Suprapubic skin (tissue), 3 donors: ENCODE results near the gene SETD5.

Source experiments
- POLR2AphosphoS5 ChIP-seq, 3 donors: sonication (generic); formaldehyde crosslinking; IDR thresholded peaks; one replicate each; pipeline ENCODE4 v1.6.1; 2017; ENCODE audit warnings: antibody characterized with exemption in 3 of 3
- TF ChIP-seq, protein P1 (sequence below), 2 donors: fragments of 200-600 bp in 1 of 2; fragments of 450-650 bp in 1 of 2; sonication (generic) in 1 of 2; IDR thresholded peaks; one replicate each; pipeline ENCODE4 v1.5.1; 2016 to 2019; ENCODE audit warnings: antibody characterized with exemption in 2 of 2, mild to moderate bottlenecking in 1 of 2, moderate library complexity in 1 of 2

DNA sequence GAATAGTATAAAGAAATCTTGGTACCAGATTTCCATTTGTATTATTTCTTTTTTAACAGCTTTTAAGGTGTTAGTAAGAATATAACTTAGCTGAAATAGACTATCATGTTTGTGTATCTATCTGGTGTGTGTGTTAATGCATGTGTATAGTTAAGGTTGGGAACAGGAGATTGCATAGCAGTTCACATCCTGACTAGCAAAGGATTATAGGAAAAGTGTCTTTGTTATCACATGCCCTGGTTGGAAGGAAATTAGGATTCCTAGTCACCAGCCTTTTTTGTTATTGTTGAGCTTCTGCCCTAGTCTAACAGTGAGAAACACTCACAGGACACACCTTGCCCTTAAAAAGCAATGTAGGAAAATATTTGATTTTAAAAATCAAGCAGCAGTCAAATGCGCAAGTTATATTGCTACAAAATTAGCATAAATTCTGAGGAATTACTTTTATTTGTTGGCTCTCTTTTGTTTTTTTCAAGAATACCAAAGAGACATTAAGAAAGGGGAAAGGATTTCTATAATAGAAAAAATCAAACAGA, 58.2 kb downstream of the SETD5 start:
- TF ChIP-seq, protein P1, sequence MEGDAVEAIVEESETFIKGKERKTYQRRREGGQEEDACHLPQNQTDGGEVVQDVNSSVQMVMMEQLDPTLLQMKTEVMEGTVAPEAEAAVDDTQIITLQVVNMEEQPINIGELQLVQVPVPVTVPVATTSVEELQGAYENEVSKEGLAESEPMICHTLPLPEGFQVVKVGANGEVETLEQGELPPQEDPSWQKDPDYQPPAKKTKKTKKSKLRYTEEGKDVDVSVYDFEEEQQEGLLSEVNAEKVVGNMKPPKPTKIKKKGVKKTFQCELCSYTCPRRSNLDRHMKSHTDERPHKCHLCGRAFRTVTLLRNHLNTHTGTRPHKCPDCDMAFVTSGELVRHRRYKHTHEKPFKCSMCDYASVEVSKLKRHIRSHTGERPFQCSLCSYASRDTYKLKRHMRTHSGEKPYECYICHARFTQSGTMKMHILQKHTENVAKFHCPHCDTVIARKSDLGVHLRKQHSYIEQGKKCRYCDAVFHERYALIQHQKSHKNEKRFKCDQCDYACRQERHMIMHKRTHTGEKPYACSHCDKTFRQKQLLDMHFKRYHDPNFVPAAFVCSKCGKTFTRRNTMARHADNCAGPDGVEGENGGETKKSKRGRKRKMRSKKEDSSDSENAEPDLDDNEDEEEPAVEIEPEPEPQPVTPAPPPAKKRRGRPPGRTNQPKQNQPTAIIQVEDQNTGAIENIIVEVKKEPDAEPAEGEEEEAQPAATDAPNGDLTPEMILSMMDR (IDR thresholded peaks at IDR 0.05), result no peak
- TF ChIP-seq POLR2AphosphoS5 (IDR thresholded peaks at IDR 0.05), result no peak
